ENCODE data around the gene VDAC1. TPM values are rescaled to one million over a fixed set of nuclear protein-coding genes. Genes with fewer than 3 reads are reported as not detected.
A peak's percentile ranks its signal among the peaks of the same experiment; 100 is the strongest.

Gene VDAC1
- polyA plus RNA-seq, 6 donors from 2014 or later, result 76.4 to 88.7 (median 79.2) TPM

DNA sequence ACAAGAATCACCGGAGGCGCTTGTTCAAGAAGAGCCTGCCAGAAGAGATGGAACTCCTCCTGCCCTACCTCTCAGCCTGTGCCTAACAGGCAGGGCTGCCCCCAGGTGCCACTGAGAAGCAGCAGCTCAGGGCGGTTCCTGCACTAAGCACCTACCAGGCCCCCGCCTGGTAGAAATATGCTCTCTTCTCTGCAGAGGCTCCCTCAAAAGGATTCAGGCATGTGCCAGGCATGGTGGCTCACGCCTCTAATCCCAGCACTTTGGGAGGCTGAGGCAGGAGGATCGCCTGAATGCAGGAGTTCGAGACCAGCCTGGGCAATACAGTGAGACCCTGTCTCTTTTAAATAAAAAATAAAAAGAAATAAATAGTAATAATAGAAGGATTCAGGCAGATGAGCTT is 6.0 kb downstream of the VDAC1 start:
- DNase-seq, result no peak
- ATAC-seq (ENCODE audit: low read depth in 2 of 2), result no peak
- peaks cover 0 to 1% (median 0%) of the 10 kb centered on the region in 7 donors for H3K9me3 Mint-ChIP-seq
- H3K36me3 Mint-ChIP-seq, result no peaks in the 10 kb centered on the region
- H3K27me3 Mint-ChIP-seq, result no peaks in the 10 kb centered on the region
- peak overlapping the region in 1 of 8 donors; percentile 9 for H3K4me3 Mint-ChIP-seq
- H3K27ac Mint-ChIP-seq, result peak overlapping the region in 1 of 6 donors; percentile 72
- peaks cover 56 to 85% (median 64%) of the 10 kb centered on the region in 3 donors for H3K4me1 Mint-ChIP-seq

DNA sequence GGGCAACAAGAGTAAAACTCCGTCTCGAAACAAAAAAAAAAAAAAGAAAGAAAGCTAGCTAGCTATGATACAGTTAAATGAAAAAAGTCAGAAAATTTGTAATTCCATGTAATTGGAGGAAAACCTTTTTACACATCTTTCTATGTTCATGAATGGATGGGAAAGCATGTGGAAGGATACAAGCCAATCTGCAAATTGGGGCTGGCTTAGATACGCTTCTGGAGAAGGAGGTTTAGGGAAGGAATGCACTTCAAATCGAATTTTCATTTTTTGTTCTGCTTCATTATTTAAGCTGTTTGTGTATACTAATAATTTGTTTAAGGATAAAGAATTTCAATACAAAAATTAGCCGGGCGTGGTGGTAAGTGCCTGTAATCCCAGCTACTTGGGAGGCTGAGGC is 6.7 kb downstream of the VDAC1 start:
- H3K4me1 Mint-ChIP-seq, result peaks cover 52 to 84% (median 62%) of the 10 kb centered on the region in 3 donors
- no peaks in the 10 kb centered on the region for H3K36me3 Mint-ChIP-seq
- H3K27ac Mint-ChIP-seq, result no peak overlapping the region
- H3K27me3 Mint-ChIP-seq, result no peaks in the 10 kb centered on the region
- ATAC-seq (ENCODE audit: low read depth in 2 of 2), result no peak
- H3K4me3 Mint-ChIP-seq, result no peak overlapping the region
- DNase-seq, result no peak
- peaks cover 0 to 1% (median 0%) of the 10 kb centered on the region in 7 donors for H3K9me3 Mint-ChIP-seq

DNA sequence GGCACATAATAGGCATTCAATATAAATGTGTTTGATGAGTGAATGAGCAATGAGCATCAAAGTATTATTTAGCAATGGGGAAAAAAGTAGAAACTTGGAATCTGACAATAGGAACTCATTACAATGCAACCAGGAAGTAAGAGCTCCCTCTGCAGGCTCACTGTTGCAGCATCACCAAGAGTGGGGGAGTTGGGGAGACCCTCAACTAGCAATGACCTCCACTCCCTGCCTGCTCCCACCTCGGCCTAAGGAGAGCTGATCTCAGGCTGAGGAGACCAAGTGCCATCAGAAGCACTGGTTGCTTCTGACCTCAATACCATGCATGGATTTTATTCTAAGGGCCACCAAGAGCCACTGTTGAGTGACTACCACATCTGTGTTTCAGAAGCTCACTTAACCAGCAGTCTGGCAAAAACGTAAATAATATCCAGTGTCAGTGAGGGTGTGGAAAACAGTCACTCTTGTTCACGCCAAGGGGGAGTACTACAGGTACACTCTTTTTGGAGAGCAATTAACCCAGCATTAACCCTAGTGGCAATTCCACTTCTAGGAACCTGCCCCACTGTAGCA is 8.0 kb downstream of the VDAC1 start:
- H3K9me3 Mint-ChIP-seq, result peaks cover 0 to 1% (median 0%) of the 10 kb centered on the region in 7 donors
- peaks cover 49 to 80% (median 59%) of the 10 kb centered on the region in 3 donors for H3K4me1 Mint-ChIP-seq
- H3K27ac Mint-ChIP-seq, result no peak overlapping the region
- no peaks in the 10 kb centered on the region for H3K27me3 Mint-ChIP-seq
- H3K4me3 Mint-ChIP-seq, result peak overlapping the region in 1 of 8 donors; percentile 14
- DNase-seq, result peak; percentile 17
- ATAC-seq (ENCODE audit: low read depth in 2 of 2), result peak; percentile 50 to 60
- H3K36me3 Mint-ChIP-seq, result no peaks in the 10 kb centered on the region

DNA sequence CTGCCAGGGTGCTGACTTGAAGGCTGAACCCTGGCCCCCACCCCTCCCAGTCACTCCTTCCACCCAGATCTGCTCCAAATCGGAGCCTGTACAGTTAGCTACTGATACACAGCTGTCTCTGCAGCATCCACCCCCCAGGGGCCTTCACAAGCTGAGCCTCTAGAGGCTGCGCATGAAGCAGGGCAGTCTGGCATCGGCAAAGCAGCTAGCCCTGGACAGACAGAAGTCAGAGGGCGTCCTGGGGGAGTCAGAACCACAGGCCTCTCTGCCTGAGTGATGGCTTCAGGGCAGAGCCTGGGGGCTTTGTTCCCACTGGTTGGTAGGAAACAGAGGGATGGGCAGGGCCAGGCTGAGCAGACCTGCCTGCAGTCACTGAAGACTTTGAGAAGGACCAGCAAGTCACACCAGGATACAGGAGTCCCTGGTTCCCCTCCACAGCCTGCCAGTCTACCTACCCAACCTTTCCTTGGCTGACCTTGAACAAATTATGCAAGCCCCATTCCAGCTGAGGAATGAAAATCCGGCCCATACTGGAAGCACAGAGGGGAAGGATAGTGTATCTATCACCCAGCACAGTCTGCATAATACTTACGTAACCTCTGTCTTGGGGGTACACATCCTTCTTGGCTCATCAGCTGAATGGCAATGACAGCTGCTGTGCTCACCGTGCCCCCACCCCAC is 8.8 kb downstream of the VDAC1 start:
- ATAC-seq (ENCODE audit: low read depth in 2 of 2) (no peak), DNase-seq (no peak)
- H3K27ac Mint-ChIP-seq, result no peak overlapping the region
- H3K27me3 Mint-ChIP-seq, result no peaks in the 10 kb centered on the region
- peaks cover 0 to 1% (median 0%) of the 10 kb centered on the region in 7 donors for H3K9me3 Mint-ChIP-seq
- peaks cover 47 to 75% (median 58%) of the 10 kb centered on the region in 3 donors for H3K4me1 Mint-ChIP-seq
- no peak overlapping the region for H3K4me3 Mint-ChIP-seq
- no peaks in the 10 kb centered on the region for H3K36me3 Mint-ChIP-seq

DNA sequence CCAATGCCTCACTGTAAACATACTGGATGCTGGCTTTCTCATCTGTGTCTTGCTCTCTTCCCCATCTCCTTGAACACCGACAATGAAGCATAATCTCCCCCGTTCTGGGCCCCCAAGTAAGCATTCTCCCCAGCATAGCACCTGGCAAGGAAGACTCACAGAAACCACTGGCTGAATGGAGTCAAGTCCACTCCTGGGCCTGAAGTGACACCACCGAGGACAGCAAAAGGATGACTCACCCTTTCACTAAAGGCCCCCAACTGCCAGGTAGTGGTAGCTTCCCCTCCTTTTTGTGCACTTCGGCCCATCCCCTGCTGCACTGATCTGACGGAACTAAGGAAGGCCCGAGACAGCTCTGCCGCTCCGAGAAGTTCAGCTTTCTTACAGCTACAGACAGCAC is 9.4 kb downstream of the VDAC1 start:
- H3K9me3 Mint-ChIP-seq, result peaks cover 0 to 1% (median 0%) of the 10 kb centered on the region in 7 donors
- DNase-seq (no peak), ATAC-seq (ENCODE audit: low read depth in 2 of 2) (no peak)
- peak overlapping the region in 2 of 8 donors; percentile 50 to 52 for H3K4me3 Mint-ChIP-seq
- H3K36me3 Mint-ChIP-seq, result no peaks in the 10 kb centered on the region
- H3K27ac Mint-ChIP-seq, result peak overlapping the region in 5 of 6 donors; percentile 31 to 91 (median 82)
- no peaks in the 10 kb centered on the region for H3K27me3 Mint-ChIP-seq
- peaks cover 42 to 70% (median 57%) of the 10 kb centered on the region in 3 donors for H3K4me1 Mint-ChIP-seq

DNA sequence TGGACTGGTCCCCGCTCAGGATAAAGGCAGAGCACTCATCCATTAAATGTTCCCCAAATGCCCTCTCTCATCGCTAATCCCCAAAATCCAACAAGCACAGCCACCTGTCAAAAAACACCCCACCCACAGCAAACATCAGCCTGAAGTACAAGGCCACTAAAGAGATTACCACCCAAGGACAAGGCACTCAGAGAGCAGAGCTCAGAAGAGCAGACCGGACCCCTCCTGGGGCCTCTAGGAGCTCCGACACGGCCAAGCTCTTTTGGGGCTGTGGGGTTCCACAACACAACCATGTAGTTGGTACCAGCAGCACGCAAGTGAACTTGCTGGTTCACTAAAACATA is 9.8 kb downstream of the VDAC1 start:
- no peaks in the 10 kb centered on the region for H3K36me3 Mint-ChIP-seq
- H3K27ac Mint-ChIP-seq, result peak overlapping the region in 4 of 6 donors; percentile 40 to 82 (median 72)
- H3K27me3 Mint-ChIP-seq, result no peaks in the 10 kb centered on the region
- peaks cover 38 to 67% (median 54%) of the 10 kb centered on the region in 3 donors for H3K4me1 Mint-ChIP-seq
- peaks cover 0 to 1% (median 0%) of the 10 kb centered on the region in 7 donors for H3K9me3 Mint-ChIP-seq
- ATAC-seq (ENCODE audit: low read depth in 2 of 2) (no peak), DNase-seq (no peak)
- H3K4me3 Mint-ChIP-seq, result peak overlapping the region in 1 of 8 donors; percentile 17

DNA sequence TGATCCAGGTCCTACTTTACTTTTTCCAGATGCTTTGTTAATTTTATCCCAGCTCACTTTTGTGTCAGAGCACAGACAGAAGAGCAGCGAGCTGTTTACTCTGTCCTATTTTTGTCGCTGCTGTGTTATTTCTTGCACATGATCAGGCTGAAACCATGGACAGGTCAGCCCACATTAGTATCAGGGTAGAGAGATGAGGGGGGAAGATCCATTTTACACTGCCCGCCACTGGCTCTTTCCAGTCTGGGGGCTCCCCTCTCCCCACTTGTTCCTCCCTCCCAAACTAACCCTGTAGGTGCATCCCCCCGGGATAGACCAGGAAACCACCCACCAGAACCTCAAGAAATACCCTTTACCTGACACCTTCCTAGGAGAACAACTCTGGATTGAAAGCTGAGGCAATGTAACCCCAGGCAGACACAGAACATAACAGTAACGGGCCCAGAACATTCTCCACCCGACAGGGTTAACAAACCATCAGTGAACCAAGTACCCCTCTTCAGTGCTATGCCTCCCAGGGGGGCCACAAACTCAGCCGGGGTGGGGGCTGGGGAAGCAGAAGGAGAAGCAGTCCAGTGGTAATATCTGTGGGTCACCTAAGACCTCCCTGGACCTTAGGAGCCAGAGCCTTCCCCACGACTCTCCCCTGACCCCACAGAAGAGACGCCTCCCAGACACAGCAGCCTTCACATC is 10.3 kb downstream of the VDAC1 start:
- peak overlapping the region in 5 of 6 donors; percentile 54 to 86 (median 74) for H3K27ac Mint-ChIP-seq
- H3K27me3 Mint-ChIP-seq, result no peaks in the 10 kb centered on the region
- peaks cover 33 to 61% (median 49%) of the 10 kb centered on the region in 3 donors for H3K4me1 Mint-ChIP-seq
- DNase-seq (no peak), ATAC-seq (ENCODE audit: low read depth in 2 of 2) (no peak)
- no peaks in the 10 kb centered on the region for H3K36me3 Mint-ChIP-seq
- peak overlapping the region in 3 of 8 donors; percentile 3 to 31 (median 17) for H3K4me3 Mint-ChIP-seq
- H3K9me3 Mint-ChIP-seq, result peaks cover 0 to 1% (median 0%) of the 10 kb centered on the region in 7 donors

DNA sequence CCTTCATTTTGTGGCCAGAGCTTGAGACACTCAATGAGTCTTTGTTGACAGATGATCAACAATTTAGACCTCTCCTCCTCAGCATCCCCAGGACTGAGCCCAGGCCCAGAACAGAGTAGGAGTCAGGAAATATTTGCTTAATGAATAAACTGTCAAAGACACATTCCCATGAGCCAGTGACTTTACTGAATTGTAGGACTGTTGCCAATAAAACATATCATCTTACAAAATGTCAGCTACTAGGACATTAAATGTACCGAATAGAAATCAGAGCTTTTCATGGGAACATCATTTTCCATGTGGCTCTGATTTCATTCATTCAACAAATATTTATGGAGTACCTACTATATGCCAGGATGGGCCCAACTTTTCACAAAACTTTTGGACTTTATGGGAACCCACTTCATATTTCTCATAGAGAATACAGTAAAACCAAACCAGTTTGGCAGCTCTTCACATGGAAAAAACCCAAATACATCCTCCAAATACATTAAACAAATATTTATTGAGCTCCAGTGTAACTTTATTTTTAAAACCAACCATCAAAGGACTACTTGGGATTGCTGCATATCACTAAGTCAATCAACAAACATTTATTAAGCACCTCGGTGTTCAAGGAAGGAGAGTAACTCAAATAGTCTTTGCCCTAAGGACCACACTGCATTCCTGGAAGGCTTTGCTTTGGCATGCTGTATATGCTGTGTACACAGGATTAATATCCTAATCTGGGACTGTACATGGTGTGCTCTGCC is 11.4 kb downstream of the VDAC1 start:
- Mint-ChIP-seq H3K36me3 (peaks cover 5 to 7% of the 10 kb centered on the region in 2 donors), H3K27ac (peak overlapping the region in 2 of 6 donors; percentile 23), H3K4me1 (peaks cover 29 to 55% (median 44%) of the 10 kb centered on the region in 3 donors), H3K4me3 (peak overlapping the region in 1 of 8 donors; percentile 30), H3K9me3 (peaks cover 0 to 1% (median 0%) of the 10 kb centered on the region in 7 donors), H3K27me3 (no peaks in the 10 kb centered on the region)
- no peak for ATAC-seq (ENCODE audit: low read depth in 2 of 2)
- DNase-seq, result no peak

DNA sequence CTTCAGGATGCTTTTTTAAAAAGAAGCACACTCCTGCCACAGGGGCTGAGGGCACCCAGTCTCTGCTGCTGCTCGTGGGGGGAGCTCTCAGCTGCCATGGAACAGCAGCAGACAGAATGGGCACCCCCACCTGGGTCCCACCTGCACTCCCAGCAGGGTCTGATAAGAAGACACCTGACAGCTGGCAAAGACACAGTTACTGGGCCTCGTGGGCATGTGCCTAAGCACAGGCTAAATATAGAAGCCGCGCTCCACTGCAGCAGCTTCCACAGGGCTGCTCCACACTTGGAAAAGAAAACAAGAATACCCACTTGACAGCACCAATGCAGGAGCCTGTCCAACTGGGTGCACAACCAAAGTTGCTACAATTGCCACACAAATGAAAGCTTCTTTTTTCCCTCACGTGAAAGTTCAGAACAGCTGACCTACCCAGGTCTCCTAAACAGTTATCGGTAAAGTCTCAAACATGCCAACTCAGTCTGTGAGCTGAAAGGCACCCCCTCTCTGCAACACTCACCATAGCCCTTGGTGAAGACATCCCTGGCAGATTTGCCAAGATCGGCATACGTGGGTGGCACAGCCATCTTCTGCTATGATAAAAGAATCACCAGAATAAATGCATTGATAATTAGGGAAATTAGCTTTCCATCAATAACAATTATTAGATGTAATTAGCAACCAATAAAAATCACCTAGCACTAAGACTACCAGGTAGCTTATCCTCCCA is 12.2 kb downstream of the VDAC1 start:
- Mint-ChIP-seq H3K9me3 (peaks cover 0 to 1% (median 0%) of the 10 kb centered on the region in 7 donors), H3K4me3 (peak overlapping the region in 1 of 8 donors; percentile 53), H3K27me3 (no peaks in the 10 kb centered on the region), H3K4me1 (peaks cover 29 to 49% (median 44%) of the 10 kb centered on the region in 3 donors), H3K27ac (peak overlapping the region in 4 of 6 donors; percentile 23 to 78 (median 49)), H3K36me3 (peaks cover 7 to 8% of the 10 kb centered on the region in 2 donors)
- ATAC-seq (ENCODE audit: low read depth in 2 of 2), result no peak
- DNase-seq, result no peak

DNA sequence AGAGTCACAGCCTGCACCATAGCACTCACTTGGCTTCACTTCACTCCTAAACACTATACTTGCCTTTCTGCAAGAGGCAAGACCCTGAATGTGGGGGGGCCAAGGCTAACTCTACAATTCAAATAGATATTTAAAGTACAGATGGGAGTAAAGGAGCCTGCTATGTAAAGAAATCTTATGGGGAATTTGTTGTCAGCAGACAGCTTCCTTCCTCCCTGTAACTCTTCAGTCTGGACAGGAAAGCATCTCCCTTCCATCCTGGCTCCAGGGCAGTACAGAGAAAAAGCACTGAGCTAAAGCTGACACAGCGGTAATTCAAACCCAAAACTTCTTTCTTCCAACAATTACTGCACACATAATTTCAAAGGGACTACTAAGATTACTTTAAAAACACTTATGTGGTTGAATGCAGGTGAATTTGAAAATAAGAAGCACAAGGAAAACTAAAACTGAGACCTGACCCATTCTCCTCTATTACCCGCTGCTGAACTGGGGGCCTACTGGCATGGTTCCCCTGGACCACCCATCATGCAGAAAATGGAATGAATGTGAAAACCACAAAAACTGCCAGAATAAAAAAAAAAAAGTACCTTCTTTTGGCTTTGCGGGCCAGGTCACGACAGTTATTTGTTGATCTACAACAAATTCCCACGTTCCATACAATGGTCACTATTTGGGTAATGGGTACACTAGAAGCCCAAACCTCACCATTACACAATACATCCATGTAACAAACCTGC is 13.4 kb downstream of the VDAC1 start:
- H3K27ac Mint-ChIP-seq, result peak overlapping the region in 4 of 6 donors; percentile 7 to 62 (median 30)
- H3K4me1 Mint-ChIP-seq, result peaks cover 24 to 41% (median 40%) of the 10 kb centered on the region in 3 donors
- H3K4me3 Mint-ChIP-seq, result no peak overlapping the region
- H3K27me3 Mint-ChIP-seq, result no peaks in the 10 kb centered on the region
- H3K9me3 Mint-ChIP-seq, result peaks cover 0 to 1% (median 0%) of the 10 kb centered on the region in 7 donors
- DNase-seq (no peak), ATAC-seq (ENCODE audit: low read depth in 2 of 2) (no peak)
- H3K36me3 Mint-ChIP-seq, result peaks cover 7 to 10% of the 10 kb centered on the region in 2 donors

DNA sequence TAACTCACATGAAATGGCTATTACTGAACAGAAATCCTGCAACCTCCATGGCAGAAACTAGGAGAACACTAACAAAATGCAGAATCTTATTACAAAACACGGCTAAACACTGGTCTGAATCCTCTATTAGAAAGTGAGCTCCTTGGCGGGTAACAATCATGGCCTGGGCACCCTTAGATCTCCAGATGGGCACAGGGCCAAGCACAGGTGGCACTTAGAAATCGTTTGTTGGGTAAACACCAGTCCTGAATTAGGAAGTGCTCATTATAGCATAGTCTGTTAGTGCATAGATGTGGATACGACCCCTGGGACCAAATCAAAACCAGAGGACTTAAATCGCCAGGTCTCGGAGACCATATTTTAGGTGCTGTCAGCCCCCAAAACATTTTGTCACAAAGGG is 14.4 kb downstream of the VDAC1 start:
- ATAC-seq (ENCODE audit: low read depth in 2 of 2), result no peak
- no peak for DNase-seq
- Mint-ChIP-seq H3K27me3 (no peaks in the 10 kb centered on the region), H3K9me3 (peaks cover 0 to 1% (median 0%) of the 10 kb centered on the region in 7 donors), H3K4me3 (peak overlapping the region in 1 of 8 donors; percentile 21), H3K36me3 (peaks cover 7 to 13% of the 10 kb centered on the region in 2 donors), H3K27ac (peak overlapping the region in 2 of 6 donors; percentile 9 to 66), H3K4me1 (peaks cover 24 to 41% (median 35%) of the 10 kb centered on the region in 3 donors)
